Measurements from ENCODE around the gene POFUT1.
"Not testable (repeated sequence)": the region's sequence is repeated elsewhere in the genome, so short reads cannot be mapped to it uniquely, and the experiment has no call there.

The POFUT1 gene

DNA sequence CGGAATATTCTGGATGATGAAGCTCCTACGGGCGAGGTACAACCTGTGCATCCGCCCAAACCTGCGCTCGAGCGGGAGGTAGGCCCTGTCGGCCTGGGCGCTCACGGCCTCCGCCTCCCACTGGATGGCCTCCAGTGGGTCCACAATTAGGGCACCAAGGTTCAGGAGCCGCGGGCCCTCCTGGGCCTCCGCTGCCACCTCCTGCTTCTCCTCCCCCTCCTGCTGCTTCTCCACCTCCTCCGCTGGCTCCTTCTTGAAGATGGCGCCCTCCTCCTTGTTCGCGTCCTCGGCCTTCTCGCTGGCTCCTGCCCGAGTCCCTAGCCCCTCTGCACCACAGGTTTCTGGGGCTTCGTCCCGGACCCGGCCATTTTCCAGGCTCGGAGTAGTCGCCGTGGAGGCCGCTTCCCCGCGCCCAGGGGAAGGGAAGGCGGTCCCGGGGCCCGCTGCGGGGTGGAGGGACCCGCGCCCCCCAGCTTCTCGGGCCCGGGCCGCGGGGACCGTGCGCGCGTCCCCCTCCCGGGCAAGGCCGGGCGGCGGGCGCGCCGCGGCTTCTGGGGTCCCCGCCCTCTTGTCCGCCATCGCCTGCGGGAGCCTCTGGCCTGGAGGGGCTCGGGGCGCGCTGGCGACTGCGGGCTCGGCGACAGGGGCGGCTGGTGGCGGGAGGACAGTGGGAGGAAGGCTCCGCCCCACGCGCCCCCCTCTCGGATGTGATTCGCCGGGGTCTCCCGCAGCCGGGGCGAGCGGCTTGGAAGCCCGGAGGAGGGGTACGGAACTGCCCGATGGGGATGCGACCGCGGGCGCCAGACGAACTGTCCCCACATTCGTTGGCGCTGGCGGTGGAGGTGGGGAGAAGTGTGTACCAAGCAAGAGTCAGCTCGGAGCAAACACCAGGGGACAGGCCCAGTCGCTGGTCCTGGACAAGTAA is 17.7 kb upstream of the POFUT1 start:
- DNase-seq, result peak in 1 of 2 donors; percentile 25

DNA sequence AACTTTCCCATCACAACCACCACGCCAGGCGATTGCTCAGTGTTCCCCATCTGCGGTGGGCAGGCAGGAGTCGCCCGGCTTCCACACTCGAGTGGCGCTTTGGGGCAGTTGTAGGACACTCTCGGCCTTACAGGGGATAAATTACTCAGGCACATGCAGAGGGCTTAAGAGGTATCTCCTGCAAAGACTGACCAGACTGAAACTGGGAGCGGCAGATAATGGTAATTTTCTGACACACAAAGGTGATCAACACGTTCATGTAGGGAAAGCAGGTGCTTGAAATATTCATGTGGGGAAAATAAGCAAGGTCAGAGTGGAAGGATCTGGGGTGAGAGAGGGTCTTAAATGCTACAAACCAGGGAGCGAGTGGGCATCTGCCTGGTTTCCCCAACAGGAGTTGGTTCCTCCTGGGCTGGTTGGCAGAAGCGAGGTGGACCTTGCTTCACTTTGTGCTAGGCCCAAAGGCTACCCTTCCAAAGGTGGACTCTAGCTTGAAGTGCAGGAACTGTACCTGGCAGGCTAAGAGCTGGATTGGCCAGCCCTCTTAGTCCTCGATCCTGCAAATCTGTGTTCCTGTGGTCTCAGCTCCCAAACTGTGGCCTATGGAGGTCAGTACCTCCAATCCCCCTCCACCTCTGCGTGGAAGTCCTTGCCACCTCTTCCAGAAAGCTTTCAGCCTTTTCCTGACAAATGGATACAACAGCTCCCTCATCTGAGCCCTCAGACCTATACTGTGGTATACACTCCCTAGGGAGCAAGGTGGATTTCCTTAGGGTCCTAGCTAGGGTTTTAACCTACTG is 16.9 kb upstream of the POFUT1 start:
- no peak for DNase-seq

DNA sequence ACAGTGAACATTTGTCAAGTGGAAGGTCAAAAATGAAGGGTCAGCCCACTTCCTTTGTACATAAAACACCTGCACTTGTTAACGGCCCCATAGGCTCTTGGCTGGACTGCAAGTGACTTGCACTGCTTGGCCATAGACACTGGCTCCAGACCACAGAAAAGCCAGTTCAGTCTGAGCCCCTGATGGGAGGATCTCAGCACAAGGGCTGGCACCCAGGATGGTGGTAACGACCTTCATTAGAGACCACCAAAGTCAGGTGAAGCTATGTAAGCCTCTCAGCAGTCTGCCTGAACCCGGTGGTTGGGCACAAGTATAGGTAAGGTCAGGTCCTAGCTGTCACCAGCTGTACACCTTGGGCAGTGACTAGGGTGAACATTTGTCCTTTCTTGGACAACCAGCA is 16.3 kb upstream of the POFUT1 start:
- no peak for DNase-seq

DNA sequence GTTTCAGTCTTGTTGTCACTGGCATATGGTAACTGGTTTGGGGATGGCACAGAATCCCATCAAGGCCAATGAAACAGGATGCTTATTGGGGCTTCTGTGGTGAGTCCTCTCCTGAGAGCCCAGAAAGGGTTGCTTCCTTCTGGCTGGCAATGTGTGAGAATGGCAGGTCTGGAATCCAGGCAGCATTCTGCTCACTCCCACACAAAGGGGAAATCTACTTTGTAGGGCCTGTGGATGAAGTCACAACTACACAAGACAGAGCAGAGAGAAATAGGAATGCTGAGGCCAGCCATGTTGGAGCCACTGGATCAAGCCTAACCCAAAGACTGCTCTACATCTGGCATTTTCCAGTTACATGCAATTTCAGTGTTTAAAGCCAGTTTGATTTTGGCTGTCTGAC is 15.8 kb upstream of the POFUT1 start:
- DNase-seq, result peak; percentile 18 to 57

DNA sequence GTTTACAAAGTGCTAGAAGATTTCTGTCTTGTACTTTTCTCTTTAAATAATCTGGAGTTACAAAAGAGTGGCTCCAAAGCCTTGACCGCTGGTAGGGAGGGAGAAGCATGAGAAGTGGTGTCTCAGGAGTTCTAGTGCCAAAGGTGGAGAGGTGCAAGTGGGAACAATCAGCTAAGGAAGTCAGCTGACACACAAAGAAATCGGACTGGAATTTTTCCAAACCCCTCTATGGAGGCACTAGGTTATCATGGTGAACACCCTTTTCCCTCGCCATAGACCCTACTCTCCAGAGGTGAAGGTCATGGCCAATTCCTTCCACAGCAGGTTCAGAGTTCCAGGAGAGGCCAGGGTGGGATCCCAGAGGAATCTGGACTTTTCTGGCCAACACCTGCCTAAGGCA is 15.0 kb upstream of the POFUT1 start:
- DNase-seq, result no peak

DNA sequence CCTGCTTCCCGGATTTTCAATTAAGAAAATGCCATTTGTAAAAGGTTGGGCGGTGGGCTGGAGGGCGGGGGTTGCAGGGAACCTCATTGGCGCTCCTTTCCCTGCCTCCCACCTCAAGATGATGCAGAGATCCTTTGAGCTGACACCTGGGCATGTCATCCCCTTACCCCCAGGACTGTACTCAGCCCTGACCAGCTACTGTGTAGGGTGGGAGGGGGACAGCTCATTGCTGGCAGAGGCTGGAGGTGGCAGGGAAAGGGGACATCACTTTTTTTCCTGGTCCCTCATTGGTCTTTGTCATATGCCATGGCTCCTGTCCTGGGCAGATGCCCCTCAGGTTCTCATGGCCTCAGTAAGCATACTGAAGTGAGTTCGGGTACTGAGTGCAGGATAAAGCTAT is 14.3 kb upstream of the POFUT1 start:
- not testable (repeated sequence) for DNase-seq

DNA sequence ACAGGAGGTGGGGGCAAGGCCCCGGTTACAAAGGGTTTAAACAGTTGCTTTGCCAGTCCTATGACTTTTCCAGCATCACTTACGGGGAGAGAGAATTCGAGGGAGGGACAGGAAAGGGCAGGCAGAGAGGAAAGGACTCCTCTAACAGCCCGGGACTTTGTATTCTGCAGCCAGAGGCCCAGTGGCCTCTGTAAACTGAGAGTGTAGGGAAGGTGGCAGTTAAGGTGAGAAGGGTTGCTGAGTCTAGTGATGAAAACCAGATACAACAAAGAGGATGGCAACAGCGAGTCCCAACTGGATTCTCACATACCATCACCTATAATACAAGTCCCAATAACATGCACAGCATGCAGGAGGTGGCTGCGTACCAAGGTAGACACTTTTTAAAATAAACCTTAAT is 13.7 kb upstream of the POFUT1 start:
- DNase-seq, result no peak

DNA sequence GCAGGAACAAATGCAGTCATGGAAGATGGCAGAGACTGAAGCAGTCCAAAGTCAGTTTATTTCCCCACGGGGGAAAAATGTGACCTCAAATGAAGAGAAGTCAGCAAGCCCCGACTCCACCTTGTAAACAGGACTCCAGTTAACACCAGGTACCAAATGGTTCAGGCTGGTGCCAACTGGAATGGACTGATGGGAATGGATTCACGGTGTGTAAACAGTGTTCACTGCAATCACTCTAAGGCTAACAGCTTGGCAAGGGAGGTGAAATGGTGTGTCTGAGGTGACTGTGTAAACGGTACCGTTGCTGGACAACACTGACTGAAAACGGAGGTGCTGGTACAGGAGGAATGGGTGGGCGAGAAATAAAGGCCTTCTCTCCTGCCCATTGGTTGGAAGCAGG is 12.1 kb upstream of the POFUT1 start:
- DNase-seq, result no peak

DNA sequence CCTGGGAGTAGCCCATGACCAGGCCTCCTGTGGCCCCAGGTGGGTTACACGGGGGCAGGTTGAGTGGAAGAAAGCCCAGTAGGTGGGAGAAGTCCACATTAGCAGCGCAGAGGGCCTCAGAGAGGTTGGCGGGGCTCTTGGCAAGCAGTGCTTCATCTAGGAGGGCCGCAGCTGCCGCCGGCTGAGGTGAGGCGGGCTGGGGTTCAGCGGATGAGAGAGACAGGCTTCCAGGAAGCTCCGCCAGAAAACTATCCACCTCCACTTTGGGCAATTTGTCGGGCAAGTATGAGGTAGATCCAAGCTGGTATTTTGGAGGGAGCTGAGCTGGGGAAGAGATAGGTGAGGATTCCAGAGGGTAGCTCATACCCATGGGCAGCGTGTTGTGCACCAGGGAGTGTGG is 11.1 kb upstream of the POFUT1 start:
- not testable (repeated sequence) for DNase-seq

DNA sequence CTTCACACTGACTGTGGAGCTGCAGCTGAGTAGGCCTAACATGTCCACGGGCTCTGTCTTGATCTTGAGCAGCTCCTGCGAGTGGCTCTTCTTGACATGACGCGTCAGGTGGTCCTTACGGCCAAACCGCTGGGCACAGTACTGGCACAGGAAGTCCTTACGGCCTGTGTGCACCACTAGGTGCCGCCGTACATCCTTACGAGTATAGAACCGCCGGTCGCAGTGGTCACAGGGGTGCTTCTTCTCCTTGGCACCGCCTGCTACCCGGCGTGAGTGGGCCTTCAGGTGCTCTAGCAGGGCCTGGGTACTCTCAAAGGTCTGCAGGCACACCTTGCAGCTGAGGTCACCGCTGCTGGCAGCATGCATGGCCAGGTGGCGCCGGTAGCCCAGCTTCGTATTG is 10.5 kb upstream of the POFUT1 start:
- not testable (repeated sequence) for DNase-seq

DNA sequence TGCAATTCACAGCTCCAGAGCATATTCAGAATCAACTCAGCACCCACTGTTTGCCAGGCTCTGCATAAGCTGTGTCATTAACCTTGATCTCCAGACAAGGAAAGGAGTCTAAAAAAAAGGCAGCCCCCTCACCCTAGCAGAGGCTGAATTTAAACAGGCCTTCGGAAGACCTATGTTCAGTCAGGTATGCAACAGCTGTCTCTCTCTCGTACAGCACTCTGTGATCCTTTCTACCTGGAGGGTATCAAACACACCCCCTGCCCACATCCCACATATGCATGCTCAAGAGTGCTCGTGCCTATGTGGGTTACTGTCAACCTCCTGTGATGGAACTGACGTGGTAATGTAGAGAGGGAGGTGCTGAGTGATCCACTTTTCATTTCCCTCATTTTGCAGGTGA is 8.7 kb upstream of the POFUT1 start:
- DNase-seq, result no peak

DNA sequence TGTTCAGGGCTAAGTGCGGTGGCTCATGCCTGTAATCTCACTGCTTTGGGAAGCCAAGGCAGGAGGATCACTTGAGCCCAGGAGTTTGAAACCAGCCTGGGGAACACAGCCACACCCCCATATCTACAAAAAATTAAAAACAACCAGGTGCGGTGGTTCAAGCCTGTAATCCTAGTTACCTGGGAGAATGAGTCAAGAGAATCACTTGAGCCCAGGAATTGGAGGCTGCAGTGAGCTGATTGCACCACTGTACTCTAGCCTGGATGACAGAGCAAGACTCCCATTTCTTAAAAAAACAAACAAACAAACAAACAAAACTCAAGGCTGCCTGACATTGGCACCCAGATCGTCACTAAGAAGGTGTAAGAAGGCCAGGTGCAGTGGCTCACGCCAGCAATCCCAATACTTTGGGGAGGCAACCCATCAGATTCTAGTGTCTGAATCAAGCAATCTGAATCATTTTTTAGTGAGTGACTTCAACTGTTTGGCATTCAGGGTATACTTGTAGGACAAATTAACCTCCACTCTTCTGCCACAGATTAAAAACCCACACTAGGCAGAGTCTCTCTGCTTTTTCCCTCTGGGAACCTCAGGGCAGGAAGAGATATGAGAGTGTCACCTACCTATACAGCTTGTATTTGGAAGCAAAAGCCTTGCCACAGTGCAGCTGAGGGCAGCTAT is 6.2 kb upstream of the POFUT1 start:
- DNase-seq, result no peak

DNA sequence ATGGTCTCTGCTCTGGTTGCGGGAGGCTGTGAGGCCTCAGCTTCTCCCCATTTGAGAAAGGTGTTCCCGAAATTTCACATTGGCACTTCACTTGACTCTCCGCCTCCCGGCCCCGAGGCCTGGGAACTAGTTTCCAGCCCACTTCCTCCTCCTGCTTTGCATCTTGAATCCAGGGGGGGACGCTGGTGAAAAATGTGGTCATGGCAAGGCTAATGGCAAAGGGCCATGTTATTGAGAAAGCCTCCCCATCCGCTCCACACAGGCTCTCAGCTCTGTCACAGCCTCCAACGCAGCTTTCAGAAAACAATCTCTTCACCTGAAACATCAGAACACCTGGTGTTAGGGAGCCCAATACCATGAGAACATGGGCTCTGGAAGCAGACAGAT is 5.7 kb upstream of the POFUT1 start:
- peak in 1 of 2 donors; percentile 15 for DNase-seq

DNA sequence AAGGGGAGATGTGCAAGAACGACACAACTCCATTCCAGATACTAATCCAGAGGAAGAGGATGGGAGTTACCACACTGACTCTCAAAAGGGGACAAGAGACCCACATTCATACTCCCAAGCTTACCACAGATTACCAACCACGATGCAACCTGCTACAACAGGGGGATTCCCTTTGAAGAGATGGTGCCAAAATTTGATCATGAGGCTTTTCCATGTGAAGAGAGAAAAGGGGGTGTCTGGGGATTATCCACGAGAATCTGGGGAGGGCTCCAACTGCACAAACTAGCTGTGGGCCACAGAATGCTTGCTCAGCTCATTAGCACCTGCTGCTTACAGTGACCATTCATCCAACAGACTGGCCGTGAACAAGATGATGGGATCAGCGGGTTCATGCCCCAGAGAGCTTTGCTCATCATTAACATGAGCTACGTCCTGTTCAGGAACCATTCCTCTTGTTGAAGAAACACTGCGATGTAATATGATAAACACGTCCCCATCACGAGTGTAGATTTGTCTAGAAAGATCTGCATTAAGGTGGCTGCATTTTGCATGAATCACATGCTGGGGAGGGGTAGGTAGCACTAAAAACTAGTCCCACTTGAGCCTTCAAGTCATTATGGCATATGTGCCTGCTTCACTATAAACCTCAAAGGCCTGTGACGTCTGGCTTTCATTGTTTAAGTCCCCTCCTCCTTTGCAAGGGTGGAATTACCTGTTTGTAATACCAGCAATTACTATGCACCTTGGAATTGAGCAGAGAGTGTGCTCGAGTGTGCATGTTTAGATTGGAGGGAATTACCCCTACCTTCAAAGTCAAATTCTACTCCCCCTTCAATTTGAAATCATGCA is 4.1 kb upstream of the POFUT1 start:
- DNase-seq, result no peak

DNA sequence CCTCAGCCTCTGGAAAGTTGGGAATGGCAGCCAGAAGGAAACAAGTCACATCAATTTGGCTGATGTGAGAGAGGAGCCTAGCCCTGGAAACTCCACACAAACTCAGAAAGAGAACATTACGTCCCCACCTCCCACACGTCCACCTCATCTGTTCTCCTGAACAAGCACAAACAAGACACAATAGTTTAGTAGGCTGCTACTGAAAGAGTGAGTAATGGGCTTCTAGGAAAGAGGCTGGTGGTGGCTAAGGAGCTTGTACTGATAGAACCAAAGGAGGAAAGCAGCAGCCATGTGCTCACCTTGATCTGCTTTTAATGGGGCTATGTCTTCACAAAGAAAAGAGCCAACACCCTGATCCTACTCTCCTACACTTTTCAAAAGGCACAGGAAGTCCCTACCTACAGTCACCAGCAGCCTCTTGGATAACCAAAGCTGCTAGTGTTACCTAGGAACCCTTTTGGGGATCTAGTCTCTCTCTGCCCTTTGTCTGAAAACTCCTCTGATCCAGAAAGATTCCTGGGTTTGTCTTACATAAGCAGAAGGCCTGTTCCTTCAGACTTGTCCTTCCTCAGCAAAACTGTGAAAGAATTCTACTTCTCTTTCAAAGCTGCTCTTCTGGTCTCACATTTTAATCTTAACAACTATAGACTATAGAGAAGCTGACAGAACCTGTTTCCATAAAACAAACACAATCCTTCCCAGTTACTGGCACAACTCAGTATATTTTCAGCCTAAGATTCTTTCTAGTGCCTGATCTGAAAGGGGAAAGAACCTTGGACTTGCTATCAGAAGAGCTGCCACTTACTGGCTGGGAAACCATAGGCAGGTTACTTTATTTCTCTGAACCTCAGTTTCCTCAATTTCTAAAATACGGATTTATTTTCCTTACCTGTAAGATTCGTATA is 3.2 kb upstream of the POFUT1 start:
- DNase-seq, result peak in 1 of 2 donors; percentile 22

DNA sequence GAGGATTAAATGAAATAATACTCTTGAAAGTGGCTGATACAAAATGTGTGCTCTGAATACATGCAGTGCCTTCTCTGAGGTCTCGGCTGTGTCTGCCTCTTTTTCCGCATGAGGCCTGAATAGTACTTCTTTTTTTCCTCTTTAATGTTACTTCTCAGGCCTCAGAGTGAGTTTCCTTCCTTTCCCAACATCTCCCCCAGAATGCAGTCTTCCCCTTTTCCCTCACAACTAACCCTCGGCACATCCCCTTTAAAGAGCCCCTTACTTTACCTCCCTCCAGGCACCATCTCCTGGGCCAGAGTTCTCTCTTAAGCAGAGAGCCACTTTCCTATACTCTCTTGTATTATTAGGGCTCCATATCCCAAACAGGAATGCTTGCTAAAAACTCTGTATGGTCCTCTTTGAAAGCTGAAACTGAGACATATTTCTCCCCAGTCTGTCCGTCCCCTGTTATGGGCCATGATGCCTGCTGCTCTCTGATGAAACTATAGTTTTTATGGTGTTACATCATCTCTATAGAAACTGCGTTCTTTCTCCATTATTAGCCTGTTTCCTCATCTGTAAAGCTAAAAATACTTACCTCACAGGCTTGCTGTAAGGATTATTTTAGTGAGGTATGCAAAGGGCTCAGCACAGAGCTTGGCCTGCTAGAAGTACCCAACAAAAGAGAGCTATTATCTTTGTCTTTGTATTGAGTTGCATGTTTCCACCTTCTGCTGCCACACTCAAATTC is 2.4 kb upstream of the POFUT1 start:
- DNase-seq, result peak; percentile 49 to 91

DNA sequence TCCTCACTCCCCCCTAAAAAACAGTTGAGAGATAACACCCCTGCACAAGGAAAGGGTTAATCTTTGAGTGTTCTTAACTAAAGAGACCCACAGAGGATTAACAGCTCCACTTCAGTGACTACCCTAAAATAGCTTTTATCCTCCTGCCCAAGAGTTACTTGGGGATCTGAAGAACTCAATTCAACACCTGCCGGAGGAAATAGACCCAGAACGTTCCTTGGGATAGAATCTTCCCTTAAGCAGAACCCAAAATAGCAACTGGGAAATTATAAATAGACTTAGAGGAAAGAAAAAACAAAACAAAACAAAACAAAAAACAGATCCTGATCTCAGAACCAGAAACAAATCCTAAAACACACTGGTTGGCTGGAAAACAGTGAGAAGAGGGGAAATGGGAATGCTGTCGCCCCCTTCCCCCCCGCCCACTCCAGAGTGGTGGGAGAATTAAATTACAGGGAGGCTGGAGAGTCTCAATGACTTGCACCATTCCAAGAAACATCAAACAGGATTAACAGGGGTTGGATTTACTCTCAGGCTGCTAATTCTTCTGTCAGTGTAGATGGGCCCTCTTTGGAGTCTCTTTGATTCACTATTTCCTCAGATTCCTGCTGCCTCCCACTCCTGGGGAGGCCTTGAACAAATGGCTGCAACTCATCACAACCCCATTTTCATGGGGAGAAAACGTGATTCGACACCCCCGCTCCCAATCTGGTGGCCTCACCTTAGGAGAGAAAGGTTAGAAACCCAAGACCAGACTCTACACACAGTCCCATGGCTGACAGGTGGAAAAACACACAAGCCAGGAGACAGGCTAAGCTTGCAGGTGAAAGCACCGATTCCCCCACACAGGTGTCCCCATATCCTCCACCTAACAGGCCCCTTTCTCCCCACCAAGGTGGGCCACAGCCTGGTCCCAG is 1.6 kb upstream of the POFUT1 start:
- no peak for DNase-seq

DNA sequence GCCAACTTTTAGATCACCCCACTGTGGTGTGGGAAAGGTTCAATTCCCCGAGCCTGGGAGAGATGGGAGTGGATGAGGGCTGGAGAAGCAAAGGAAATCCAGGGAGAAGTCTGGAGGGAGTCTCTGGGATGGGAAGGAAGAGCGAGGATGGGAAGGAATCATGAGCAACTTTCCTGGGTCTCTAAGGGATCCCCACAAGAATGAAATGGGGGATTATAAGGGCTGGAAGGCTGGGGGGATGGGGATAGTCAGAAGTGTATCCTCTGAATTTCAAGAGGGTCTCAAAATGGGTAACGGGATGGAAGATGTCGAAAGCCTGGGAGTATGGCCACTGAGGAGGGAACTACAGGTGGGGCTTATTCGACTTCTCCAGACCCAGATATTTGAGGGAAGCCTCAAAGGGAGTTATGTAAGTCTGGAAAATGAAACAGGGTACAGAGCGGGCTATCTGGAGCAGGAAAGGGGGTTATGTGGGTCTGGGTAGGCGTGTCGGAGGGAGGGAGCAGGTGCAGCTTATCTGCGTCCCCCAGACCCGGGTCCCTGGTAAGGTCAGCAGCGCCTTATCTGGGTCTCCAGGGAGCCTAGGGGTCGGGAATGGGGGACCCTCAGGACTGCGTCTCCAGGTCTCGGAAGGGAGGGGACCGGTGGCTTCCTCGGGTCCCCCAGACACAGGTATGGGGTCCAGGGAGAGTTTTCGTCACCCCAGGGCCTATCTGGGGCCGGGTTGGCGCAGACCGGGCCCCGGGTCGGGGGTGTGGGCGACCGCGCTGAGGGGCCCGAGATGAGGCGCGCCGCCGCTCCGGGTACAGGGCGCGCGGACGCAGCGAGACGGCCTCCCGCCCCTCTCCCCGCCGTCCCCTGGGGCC is 687 bp upstream of the POFUT1 start:
- no peak for DNase-seq

All from inflammatory macrophage (primary cell).